Right ventricle myocardium superior (tissue), 1 donor: Measurements from ENCODE around the gene GPT2. TPM values are rescaled to one million over a fixed set of nuclear protein-coding genes. Genes with fewer than 3 reads are reported as not detected.
"Not testable (repeated sequence)": the region's sequence is repeated elsewhere in the genome, so short reads cannot be mapped to it uniquely, and the experiment has no call there.

ENCODE experiments used
- ATAC-seq: fragments of 200-7000 bp; cut with Tn5 transposase; one replicate; pipeline ENCODE4 v1.9.1; 2020; ENCODE audit warnings: mild to moderate bottlenecking; ENCODE audit not compliant: poor library complexity
- DNase-seq: peaks from one replicate; pipeline ENCODE4 v3.0.0-alpha.2; 2020
- intact Hi-C: fragments of 100-400 bp; cut with DNase I; formaldehyde crosslinking; loops from one replicate; pipeline ENCODE4 v1.11.2; 2022
- total RNA-seq: library from RNA; stranded (reverse); fragmentation: NEBNext Ultra II Directional; extraction: Animal tissue kit (Norgen Biotek cat#: 25700); gene quantifications from one replicate; pipeline ENCODE4 v1.2.1, GENCODE V29; 2021
- donor health status: DM: no; HTN: yes; CAD: no; lungs with severe emphysema.

Gene GPT2
- total RNA-seq, 1 donor from 2014 or later = 22.9 TPM

DNA sequence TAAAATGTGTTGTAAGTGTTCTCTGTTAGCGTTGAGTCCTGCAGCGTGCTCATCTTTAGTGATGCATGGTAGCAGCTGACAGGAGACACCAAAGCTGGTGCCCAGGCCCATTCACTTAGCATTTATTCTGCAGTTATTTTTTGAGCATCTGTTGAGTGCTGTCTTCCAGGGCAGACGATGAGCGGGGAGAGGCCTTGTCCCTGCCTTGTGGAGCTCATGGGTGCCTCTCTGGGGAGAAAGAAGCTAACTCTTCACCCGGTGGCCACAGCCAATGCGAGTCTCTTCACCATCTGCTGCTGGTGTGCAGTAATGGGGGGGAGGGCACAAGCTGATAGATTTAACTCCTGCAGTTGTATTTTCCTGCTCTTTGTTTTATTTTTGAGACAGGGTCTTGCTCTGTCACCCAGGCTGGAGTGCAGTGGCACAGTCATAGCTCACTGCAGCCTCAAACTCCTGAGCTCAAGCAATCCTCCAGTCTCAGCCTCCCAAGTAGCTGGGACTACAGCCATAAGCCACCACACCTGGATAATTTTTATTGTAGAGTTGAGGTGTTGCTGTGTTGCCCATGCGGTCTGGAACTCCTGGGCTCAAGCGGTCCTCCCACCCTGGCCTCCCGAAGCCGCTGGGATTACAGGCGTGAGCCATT, 30.5 kb downstream of the GPT2 start:
- intact Hi-C loops = no loop called here
- ATAC-seq = no peak
- no peak for DNase-seq

DNA sequence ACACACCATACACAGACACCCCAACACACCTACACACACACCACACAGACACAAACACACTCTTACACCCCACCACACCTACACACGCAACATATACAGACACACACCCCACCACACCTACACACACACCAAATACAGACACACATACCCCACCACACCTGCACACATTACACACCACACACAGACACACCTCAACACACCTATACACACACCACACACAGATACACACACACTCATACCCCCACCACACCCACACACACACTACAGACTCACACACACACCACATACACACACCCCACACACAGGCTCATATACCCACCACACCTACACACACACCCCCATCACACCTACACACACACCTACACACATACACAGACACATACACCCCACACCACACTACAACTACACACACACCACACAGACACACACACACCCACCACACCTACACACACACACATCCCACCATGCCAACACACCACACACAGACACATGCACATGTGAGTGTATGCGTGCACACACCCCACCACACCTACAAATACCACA, 31.4 kb downstream of the GPT2 start:
- intact Hi-C loops = no loop called here
- DNase-seq = no peak
- no peak for ATAC-seq

DNA sequence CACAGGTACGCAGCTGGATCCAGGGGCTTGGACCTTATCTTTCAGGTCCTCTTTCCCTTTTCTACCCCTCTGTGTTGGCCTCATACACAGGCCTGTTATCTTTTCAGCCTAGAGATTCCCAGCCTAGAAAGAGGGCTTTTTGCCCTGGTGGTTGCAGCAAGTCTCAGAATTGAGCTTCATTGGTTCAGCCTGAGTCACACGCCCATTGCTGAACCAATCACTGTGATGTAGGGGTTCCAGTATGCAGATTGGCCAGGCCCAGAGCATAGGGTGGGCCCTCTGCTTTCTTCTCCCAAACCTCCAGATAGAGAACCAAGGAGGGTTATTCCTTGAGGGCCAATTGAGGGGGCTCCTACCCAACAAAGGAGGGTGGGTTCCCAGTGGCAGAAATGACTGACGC, 32.8 kb downstream of the GPT2 start:
- intact Hi-C loops = no loop called here
- ATAC-seq = no peak
- no peak for DNase-seq

DNA sequence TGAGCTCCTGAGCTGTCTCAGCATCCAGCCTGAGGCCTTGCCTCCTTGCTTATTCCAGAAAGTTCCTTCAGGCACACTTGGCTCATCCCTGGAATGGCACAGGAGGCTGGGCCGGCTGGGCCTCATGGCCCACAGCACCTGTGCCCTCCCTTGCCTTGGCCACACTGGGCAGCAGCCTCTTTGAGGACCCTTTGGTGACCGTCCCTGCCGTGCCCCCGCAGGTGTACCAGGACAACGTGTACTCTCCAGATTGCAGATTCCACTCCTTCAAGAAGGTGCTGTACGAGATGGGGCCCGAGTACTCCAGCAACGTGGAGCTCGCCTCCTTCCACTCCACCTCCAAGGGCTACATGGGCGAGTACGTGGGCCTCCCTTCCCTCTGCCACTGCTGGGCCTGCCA, 34.2 kb downstream of the GPT2 start:
- ATAC-seq = no peak
- DNase-seq = no peak
- intact Hi-C loops = no loop called here

DNA sequence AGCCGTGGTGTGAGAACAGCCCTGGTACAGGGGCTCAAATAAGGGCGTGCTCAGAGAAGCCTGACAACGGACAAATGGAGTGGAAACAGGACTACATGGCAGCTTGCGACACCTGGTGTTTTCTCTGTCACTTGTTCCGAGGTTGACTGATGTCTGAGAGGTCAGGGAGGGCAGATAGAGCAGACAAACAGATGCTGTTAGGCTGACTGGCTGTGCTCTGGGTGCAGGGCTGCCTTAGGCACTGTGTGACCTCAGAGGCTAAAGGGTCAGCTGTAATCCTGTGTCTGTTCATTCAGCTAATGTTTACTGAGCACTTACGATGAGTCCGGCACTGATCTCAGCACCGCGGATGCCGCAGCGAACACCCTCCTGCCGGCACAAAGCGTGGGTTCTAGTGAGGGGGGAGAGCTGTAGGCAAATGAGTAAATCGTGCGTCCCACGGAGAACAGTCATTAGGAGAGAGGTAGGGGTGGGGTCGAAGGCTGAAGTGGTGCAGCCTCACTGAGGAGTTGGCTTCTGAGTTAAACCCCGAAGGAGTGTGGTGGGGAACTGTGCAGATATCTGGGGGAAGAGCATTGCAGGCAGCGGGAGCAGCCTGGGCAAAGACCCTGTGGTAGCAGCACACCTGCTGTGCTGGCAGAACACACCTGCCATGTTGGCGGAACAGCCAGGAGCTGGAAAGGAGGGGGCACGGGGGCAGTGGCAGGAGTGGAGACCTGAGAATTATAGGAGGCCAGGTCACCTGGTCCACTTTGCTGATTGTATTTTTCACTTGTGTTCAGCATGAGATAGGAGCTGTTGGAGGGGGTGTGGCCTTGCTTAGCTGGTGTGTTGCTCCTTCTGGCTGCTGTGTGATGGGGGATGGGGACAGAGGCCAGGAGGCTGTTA, 35.0 kb downstream of the GPT2 start:
- no peak for DNase-seq

DNA sequence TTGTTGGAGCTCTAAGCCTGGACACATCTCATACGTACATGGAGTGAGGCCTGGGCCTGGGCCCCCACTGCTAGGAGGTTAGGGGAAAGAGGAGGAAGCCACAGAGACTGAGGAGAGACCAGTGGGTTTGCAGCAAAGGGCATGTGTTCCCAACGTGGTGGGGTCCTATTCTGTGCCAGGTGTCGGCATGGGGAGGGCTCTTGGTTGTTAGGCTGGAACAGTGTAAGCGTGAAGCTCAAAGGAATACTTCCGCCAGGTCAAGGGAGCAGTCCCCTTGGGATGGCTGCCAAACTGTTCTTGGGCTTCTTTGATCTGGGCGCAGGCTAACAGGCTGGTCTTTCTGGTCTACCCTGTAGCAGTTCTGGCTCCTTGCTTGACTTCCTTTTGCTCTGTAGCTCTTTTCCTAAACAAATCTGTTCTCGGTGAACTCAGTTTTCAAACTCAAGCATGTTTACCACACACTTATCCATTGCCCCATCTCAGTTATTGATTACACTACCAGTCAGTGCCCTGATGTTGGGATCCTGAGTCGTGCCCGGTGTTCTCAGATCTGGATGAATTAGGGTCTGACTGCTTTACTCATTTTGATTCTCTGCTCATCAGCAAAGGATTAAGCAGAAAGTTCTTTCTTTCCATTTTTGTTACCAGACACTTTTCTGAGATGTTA, 36.4 kb downstream of the GPT2 start:
- no peak for ATAC-seq
- no peak for DNase-seq
- intact Hi-C loops = no loop called here

More for the DNA sequence above, 35.0 kb downstream of the GPT2 start:
- intact Hi-C loops = no loop called here
- ATAC-seq = no peak

DNA sequence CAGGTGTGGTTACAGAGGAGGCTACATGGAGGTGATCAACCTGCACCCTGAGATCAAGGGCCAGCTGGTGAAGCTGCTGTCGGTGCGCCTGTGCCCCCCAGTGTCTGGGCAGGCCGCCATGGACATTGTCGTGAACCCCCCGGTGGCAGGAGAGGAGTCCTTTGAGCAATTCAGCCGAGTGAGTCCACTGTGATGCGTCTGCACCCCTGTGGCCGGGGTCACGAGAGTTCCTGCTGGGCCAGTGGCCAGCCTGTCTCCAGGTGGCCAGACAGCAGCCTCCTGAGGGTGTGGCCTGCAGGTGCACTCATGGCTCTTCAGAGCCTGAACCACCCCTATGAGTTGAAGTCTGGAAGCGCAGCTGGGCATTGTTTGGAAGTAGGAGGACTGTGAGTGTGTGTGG, 38.1 kb downstream of the GPT2 start:
- ATAC-seq = no peak
- intact Hi-C loops = no loop called here
- DNase-seq = no peak

DNA sequence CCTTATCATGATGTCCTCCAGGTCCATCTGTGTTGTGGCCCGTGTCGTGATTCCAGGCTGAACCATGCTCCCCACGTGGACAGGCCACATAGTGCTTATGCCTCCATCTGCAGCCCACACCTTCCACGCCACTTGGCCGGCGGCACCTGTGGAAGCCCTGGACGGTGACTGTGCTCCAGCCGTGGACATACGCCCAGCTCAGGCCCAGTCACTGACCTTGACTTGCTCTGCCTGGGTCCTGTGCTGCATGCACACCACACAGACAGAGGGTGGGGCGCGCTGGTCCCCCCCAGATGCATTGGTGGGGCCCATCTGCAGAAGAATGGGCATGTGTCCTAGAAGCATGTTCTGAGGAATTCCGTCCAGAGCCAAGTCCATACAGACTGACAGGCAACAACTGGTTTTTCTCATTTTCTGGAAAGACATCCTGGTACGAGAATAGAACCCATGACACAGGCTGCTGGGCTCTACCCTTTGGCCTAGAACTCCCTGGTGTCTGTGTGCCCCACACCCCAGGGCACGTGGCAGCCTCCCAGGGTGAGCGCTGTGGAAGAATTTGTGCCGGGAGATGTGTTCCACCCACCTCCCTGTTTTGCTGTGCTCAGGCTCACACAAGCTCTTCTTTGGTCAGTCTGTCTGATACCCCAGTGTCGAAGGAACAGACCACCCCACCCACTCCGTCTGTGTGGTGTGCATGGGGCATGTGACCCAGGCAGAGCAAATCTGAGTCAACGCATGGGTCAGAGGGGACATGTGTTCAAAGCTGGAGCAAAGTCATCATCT, 39.5 kb downstream of the GPT2 start:
- intact Hi-C loops = no loop called here
- DNase-seq (peak; percentile 55), ATAC-seq (peak; percentile 54)

DNA sequence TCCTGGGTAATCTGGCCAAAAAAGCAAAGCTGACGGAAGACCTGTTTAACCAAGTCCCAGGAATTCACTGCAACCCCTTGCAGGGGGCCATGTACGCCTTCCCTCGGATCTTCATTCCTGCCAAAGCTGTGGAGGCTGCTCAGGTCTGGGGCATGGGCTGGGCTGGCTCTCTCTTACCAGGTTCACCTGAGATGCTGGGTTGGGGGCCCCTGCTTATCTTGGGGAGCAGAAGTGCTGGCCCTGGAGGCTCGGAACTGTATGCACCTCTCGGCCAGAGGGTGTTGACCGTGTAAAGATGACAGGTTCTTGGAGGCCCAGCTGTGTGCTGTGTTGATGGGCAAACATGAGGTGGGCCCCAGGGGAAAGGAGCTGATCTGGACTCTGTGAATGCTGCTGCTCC, 40.2 kb downstream of the GPT2 start:
- intact Hi-C loops = no loop called here
- DNase-seq = no peak
- no peak for ATAC-seq

DNA sequence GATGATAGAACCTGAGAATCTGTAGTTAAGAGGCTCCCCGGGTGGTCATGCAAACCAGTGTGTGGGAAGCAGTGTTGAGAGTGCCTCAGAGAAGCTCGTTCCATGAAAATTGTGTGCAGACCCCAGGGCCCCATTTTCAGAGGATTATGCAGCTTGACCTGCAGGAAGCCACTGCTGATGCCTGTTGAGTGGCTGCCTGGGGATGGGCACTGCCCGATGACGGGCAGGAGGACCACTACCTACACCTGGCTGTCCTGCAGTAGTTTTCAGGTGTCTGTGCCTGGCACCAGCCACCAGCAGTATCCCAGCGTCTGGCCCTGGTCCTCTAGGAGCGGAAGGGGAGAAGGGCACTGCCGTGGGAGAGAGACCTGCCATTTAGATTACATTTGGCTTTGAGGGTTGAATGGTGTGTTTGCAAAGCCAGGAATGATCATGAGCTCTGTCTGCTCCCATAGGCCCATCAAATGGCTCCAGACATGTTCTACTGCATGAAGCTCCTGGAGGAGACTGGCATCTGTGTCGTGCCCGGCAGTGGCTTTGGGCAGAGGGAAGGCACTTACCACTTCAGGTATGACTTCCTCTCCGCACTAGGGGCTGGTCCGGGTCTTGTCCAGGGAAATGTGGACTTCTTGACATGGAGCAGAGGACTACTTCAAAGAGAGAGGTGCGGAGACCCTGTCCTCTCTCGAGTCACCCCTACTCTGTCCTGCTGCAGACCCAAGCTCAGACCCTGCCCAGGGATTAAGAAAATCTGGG, 42.5 kb downstream of the GPT2 start:
- ATAC-seq = no peak
- intact Hi-C loops = no loop called here
- no peak for DNase-seq

DNA sequence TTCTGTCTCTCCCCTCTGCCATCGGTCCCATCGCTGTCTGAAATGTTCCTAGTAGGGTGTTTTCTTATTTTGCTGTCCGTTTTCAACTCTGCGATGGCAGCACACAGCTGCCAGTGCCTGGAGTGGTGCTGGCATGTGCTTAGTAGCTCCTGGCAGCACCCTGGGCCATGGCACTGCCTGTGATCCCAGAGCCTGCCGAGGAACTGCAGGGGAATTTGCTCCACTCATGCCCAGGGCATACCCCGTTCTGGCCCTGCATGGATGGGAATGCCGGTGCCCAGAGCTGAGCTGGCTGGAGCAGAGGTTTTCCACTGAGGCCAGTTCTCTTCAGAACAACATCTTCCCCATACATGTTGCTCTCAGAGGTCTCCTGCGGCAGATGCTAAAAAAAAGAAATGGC, 43.1 kb downstream of the GPT2 start:
- peak; percentile 84 for ATAC-seq

DNA sequence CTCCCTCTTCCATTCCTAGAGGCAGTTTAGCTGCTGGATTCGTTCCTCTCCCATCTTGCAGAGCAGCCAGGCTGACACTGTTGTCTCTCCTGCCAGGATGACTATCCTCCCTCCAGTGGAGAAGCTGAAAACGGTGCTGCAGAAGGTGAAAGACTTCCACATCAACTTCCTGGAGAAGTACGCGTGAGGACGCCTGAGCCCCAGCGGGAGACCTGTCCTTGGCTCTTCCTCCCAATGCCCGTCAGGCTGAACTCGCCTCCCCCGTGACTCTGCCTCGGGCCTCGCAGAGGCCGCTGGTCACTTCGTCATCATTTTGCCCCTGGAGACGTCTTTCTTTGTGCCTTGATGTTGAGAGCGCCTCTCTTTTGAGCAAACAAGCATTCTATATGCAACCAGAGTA, 44.6 kb downstream of the GPT2 start:
- ATAC-seq = no peak
- intact Hi-C loops = no loop called here
- DNase-seq = no peak

More for the DNA sequence above, 43.1 kb downstream of the GPT2 start:
- DNase-seq = peak; percentile 64
- intact Hi-C loops = no loop called here

DNA sequence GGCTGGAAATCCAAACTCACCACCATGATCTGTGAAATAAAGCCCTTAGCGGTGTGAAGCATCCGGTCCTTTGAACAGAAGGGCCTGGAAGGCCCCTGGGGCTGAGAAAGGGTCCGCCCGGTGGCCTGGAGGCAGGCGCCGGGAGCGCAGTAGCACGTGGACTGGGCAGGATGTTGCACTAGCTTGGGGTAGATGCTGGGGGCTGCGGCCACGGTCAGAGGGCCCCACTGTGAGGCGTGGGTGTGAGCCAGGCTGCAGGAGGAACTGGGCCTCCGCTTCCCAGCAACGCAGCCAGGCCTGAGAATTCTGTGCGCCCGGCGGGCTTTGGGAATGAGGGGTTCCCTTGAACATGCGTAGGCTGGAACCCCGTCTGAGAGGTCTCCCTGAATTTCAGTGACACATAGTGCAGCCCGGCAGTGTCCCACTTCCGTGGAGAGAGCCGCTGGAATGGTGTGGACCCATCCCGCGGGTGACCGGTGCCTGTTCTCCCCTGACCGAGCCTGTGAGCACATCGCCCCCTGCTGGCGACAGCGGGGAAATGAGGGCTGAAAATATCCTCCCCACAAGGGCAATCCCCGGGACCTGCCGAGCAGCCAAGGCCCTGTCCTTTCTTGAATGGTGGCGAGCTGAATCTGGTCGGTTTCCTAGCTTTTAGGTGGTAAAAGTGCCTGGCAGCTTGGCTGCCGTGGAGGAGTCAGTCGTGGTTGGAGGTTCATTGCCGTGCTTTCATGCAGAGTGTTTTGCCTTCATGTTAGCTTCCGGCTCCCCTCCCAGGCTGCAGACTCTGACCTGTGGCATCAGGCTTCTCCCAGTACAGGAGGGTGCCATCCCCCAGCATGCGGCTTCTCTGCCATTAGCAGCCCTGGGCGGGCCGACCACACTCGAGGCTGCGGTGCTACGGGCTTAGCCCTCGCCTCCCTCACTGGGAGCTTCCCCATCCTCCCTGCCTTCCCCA, 45.5 kb downstream of the GPT2 start:
- ATAC-seq = peak; percentile 76
- DNase-seq = peak; percentile 76
- intact Hi-C loops = no loop called here

DNA sequence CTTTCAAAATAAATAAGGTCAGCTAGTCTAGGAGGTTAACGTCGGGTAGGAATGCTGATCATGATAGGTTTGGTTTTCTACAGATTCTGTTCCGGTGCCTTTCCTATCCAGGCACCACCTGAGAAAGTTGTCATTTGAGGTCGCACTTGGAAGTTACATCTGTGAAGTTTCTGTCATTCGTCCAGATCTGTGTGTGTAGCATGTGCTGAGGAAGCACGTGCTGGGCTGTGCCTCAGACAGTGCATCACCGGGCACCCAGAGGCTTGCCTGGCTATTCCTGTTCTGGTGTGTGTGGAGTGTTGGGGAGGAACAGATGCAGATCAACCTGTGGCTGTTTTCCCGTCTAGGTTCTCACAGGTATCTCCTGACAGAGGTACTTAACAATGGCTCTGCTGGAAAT, 46.7 kb downstream of the GPT2 start:
- intact Hi-C loops = no loop called here
- no peak for DNase-seq
- no peak for ATAC-seq

DNA sequence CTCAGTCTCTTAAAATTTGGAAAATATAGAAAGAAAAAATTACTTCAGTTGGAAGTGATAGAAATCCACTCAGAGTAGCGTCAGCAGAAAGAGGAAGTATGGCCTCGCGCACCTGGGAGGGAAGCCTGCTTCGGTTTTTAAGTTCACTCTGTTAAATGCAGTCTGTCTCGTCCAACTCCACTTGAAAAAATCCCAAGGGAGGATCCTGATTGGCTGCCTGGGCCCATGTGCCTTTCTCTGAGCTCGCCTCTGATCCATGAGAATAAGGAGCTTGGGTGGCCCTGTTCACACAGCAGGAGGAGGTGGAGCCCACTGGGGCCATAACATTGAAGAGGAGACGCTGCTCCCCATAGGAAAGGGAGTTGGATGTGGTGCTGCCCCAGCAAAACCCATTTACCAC, 48.6 kb downstream of the GPT2 start:
- ATAC-seq = no peak
- intact Hi-C loops = no loop called here

DNA sequence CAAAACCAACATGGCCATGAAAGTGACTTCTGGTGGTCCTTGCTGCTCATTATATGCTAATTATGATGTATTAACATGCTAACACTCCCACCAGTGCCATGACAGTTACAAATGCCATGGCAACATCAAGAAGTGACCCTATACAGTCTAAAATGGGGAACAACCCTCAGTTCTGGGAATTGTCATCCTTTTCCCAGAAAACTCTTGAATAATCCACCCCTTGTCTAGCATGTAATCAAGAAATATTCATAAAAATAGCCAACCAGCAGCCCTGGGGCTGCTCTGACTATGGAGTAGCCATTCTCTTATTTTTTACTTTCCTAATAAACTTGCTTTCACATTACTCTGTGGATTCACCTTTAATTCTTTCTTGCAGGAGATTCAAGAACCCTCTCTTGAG, 53.4 kb downstream of the GPT2 start:
- DNase-seq (no peak), ATAC-seq (no peak)
- intact Hi-C loops = no loop called here

More for the DNA sequence above, 48.6 kb downstream of the GPT2 start:
- no peak for DNase-seq

DNA sequence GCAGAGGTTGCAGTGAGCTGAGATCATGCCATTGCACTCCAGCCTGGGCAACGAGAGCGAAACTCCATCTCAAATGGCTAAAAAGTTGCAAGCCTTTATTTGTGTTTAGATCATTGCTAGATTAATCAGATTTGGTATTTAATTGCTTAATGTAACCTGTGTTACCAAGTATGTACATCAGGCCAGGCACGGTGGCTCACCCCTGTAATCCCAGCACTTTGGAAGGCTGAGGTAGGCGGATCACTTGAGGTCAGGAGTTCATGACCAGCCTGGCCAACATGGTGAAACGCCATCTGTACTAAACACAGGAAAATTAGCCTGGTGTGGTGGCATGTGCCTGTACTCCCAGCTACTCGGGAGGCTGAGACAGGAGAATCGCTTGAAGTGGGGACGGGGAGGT, 60.6 kb downstream of the GPT2 start:
- ATAC-seq, intact Hi-C loops, DNase-seq: not testable (repeated sequence)
